A549 (cell line): ENCODE results near the gene DIAPH1.

Experiments used
- CTCF ChIP-seq: fragments of >200 bp; sonication (Bioruptor Twin); formaldehyde crosslinking; IDR thresholded peaks from 3 replicates; pipeline ENCODE4 v1.5.1; 2016
- ELK1 ChIP-seq: fragments of 150-350 bp; IDR thresholded peaks from 2 replicates; pipeline ENCODE4 v1.6.1; 2014; ENCODE audit warnings: low read depth, mild to moderate bottlenecking, low read length
- ESRRA ChIP-seq: fragments of 150-350 bp; IDR thresholded peaks from 2 replicates; pipeline ENCODE4 v1.6.1; 2014; ENCODE audit warnings: mild to moderate bottlenecking, low read length, borderline replicate concordance
- JUN ChIP-seq, 2 experiments: fragments of >200 bp; sonication (Bioruptor Twin); formaldehyde crosslinking; IDR thresholded peaks; 2 replicates in 1 of 2; 3 replicates in 1 of 2; pipeline ENCODE4 v1.6.1; 2016 to 2017
- POLR2A ChIP-seq: IDR thresholded peaks from 2 replicates; pipeline ENCODE4 v1.6.1; 2012; ENCODE audit warnings: mild to moderate bottlenecking, low read length
- TF ChIP-seq, protein P1 (sequence below): fragments of 200-600 bp; sonication (generic); IDR thresholded peaks from 2 replicates; pipeline ENCODE4 v1.6.1; 2016; ENCODE audit warnings: antibody characterized with exemption, mild to moderate bottlenecking, moderate library complexity
- TF ChIP-seq, protein P2 (sequence below): IDR thresholded peaks from 2 replicates; pipeline ENCODE4 v1.6.1; 2012

GRCh38 chr5:141525653-141526052 lies 93.1 kb downstream of the DIAPH1 start:
- TF ChIP-seq CTCF, result no peak
- TF ChIP-seq, protein P1, sequence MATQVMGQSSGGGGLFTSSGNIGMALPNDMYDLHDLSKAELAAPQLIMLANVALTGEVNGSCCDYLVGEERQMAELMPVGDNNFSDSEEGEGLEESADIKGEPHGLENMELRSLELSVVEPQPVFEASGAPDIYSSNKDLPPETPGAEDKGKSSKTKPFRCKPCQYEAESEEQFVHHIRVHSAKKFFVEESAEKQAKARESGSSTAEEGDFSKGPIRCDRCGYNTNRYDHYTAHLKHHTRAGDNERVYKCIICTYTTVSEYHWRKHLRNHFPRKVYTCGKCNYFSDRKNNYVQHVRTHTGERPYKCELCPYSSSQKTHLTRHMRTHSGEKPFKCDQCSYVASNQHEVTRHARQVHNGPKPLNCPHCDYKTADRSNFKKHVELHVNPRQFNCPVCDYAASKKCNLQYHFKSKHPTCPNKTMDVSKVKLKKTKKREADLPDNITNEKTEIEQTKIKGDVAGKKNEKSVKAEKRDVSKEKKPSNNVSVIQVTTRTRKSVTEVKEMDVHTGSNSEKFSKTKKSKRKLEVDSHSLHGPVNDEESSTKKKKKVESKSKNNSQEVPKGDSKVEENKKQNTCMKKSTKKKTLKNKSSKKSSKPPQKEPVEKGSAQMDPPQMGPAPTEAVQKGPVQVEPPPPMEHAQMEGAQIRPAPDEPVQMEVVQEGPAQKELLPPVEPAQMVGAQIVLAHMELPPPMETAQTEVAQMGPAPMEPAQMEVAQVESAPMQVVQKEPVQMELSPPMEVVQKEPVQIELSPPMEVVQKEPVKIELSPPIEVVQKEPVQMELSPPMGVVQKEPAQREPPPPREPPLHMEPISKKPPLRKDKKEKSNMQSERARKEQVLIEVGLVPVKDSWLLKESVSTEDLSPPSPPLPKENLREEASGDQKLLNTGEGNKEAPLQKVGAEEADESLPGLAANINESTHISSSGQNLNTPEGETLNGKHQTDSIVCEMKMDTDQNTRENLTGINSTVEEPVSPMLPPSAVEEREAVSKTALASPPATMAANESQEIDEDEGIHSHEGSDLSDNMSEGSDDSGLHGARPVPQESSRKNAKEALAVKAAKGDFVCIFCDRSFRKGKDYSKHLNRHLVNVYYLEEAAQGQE, result no peak
- TF ChIP-seq POLR2A, result no peak
- TF ChIP-seq JUN (IDR thresholded peaks at IDR 0.05), result no peak
- no peak for TF ChIP-seq ELK1
- no peak for TF ChIP-seq ESRRA
- TF ChIP-seq, protein P2, sequence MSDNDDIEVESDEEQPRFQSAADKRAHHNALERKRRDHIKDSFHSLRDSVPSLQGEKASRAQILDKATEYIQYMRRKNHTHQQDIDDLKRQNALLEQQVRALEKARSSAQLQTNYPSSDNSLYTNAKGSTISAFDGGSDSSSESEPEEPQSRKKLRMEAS, result no peak
